Osteoblast (primary cell): ENCODE measurements around the gene GAREM2. TPM values are rescaled to one million over a fixed set of nuclear protein-coding genes. Genes with fewer than 3 reads are reported as not detected.
A peak's percentile ranks its signal among the peaks of the same experiment; 100 is the strongest.

Experiments
- DNase-seq: peaks from one replicate; pipeline ENCODE4 v3.0.0; 2011; ENCODE audit warnings: low spot score, mixed read lengths; ENCODE audit not compliant: insufficient read length; ENCODE audit errors: missing footprints
- H2AFZ ChIP-seq: 2 replicates; pipeline ENCODE4 v1.6.0; 2011; ENCODE audit warnings: mild to moderate bottlenecking, low read length
- H3K27ac ChIP-seq: 2 replicates; pipeline ENCODE4 v1.5.1; 2011; ENCODE audit warnings: mild to moderate bottlenecking, low read depth, low read length, moderate library complexity
- H3K27me3 ChIP-seq: 2 replicates; pipeline ENCODE4 v1.6.0; 2012; ENCODE audit warnings: mild to moderate bottlenecking, control low read depth, inconsistent platforms, low read length, moderate library complexity; ENCODE audit not compliant: insufficient read depth
- H3K36me3 ChIP-seq: 2 replicates; pipeline ENCODE4 v1.5.1; 2011; ENCODE audit warnings: mild to moderate bottlenecking, low read length, control low read depth, moderate library complexity; ENCODE audit not compliant: insufficient read depth
- H3K4me1 ChIP-seq: 2 replicates; pipeline ENCODE4 v1.5.1; 2011; ENCODE audit warnings: mild to moderate bottlenecking, low read length, control low read depth, moderate library complexity; ENCODE audit not compliant: insufficient read depth
- H3K4me2 ChIP-seq: 2 replicates; pipeline ENCODE4 v1.6.0; 2011; ENCODE audit warnings: mild to moderate bottlenecking, low read length; ENCODE audit not compliant: insufficient read depth
- H3K4me3 ChIP-seq: fragments of 200-600 bp; sonication (generic); 3 replicates; pipeline ENCODE4 v1.5.1; 2012; ENCODE audit warnings: mild to moderate bottlenecking, low read length, inconsistent platforms; ENCODE audit not compliant: insufficient read depth
- H3K79me2 ChIP-seq: 2 replicates; pipeline ENCODE4 v1.6.0; 2012; ENCODE audit warnings: mild to moderate bottlenecking, low read length, control low read depth, inconsistent platforms; ENCODE audit not compliant: insufficient read depth
- H3K9me3 ChIP-seq: 2 replicates; pipeline ENCODE4 v1.5.1; 2011; ENCODE audit warnings: low read depth, low read length, control low read depth
- H4K20me1 ChIP-seq: 2 replicates; pipeline ENCODE4 v1.6.0; 2012; ENCODE audit warnings: mild to moderate bottlenecking, low read length, control low read depth; ENCODE audit not compliant: insufficient read depth
- CTCF ChIP-seq: IDR thresholded peaks from 2 replicates; pipeline ENCODE4 v1.5.1; 2011; ENCODE audit warnings: mild to moderate bottlenecking, low read depth, low read length, moderate library complexity; ENCODE audit errors: extremely low read depth
- total RNA-seq: library from RNA; depleted of rRNA; stranded (reverse); fragments of >200 nt; gene quantifications from 2 replicates; pipeline ENCODE4 v1.2.3, GENCODE V29; 2012

The GAREM2 gene
- total RNA-seq, 1 donor = 1.4 TPM

- no peaks in the 10 kb centered on the region for H3K79me2 ChIP-seq
- peaks cover 2% of the 10 kb centered on the region for H3K27me3 ChIP-seq
- peak overlapping the region; percentile 84 for H3K4me2 ChIP-seq
- H3K27ac ChIP-seq = no peak overlapping the region
- no peaks in the 10 kb centered on the region for H3K9me3 ChIP-seq
- no peak for TF ChIP-seq CTCF
- peak; percentile 73 for DNase-seq
- H2AFZ ChIP-seq = peak overlapping the region; percentile 86
- H3K4me1 ChIP-seq = peaks cover 9% of the 10 kb centered on the region
- no peaks in the 10 kb centered on the region for H4K20me1 ChIP-seq
- peak overlapping the region; percentile 70 for H3K4me3 ChIP-seq
- no peaks in the 10 kb centered on the region for H3K36me3 ChIP-seq
Measured at GRCh38 chr2:26179446-26179913, 6.6 kb downstream of the GAREM2 start.

- Histone ChIP-seq H3K4me2 (no peak overlapping the region), H3K9me3 (no peaks in the 10 kb centered on the region), H3K27me3 (no peaks in the 10 kb centered on the region), H3K79me2 (no peaks in the 10 kb centered on the region), H3K4me3 (no peak overlapping the region), H2AFZ (no peak overlapping the region), H3K36me3 (no peaks in the 10 kb centered on the region), H3K4me1 (peaks cover 10% of the 10 kb centered on the region), H4K20me1 (no peaks in the 10 kb centered on the region), H3K27ac (no peak overlapping the region)
- DNase-seq = no peak
- TF ChIP-seq CTCF = no peak
Measured at GRCh38 chr2:26182441-26182840, 9.6 kb downstream of the GAREM2 start.

GRCh38 chr2:26182887-26183630 is 10.2 kb downstream of the GAREM2 start:
- H3K27ac ChIP-seq = no peak overlapping the region
- DNase-seq = peak; percentile 69
- peaks cover 10% of the 10 kb centered on the region for H3K4me1 ChIP-seq
- no peaks in the 10 kb centered on the region for H3K9me3 ChIP-seq
- H4K20me1 ChIP-seq = no peaks in the 10 kb centered on the region
- no peak overlapping the region for H3K4me3 ChIP-seq
- H3K4me2 ChIP-seq = no peak overlapping the region
- no peaks in the 10 kb centered on the region for H3K27me3 ChIP-seq
- no peaks in the 10 kb centered on the region for H3K79me2 ChIP-seq
- H3K36me3 ChIP-seq = no peaks in the 10 kb centered on the region
- no peak for TF ChIP-seq CTCF
- no peak overlapping the region for H2AFZ ChIP-seq

GRCh38 chr2:26184121-26184520 is 11.2 kb downstream of the GAREM2 start:
- H3K27ac ChIP-seq = no peak overlapping the region
- H3K36me3 ChIP-seq = no peaks in the 10 kb centered on the region
- H3K4me1 ChIP-seq = peaks cover 8% of the 10 kb centered on the region
- peak overlapping the region; percentile 85 for H2AFZ ChIP-seq
- TF ChIP-seq CTCF = no peak
- H4K20me1 ChIP-seq = no peaks in the 10 kb centered on the region
- no peaks in the 10 kb centered on the region for H3K27me3 ChIP-seq
- peak overlapping the region; percentile 81 for H3K4me2 ChIP-seq
- H3K4me3 ChIP-seq = peak overlapping the region; percentile 67
- no peaks in the 10 kb centered on the region for H3K79me2 ChIP-seq
- no peaks in the 10 kb centered on the region for H3K9me3 ChIP-seq
- no peak for DNase-seq
